ENCODE results near the gene CORO6.

The CORO6 gene

DNA sequence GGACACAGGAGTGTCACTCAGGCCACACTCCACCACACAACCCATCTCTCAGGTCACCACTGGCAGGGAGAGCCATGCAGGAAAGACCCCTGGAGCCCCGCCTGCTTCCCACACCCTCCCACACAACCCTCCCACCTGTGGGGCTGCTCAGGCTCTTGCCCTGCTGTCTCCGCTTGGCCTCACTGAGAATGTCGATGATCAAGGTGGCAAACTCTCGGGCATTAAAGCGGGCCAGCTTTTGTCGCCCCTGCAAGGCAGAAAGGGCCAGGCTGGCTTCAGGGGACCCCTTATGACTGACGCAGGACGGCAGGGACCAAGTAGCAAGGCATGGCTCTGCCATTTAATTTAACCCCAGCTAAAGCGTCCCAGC, 45.7 kb downstream of the CORO6 start:
- no peak for DNase-seq (ENCODE audit: low read depth)

DNA sequence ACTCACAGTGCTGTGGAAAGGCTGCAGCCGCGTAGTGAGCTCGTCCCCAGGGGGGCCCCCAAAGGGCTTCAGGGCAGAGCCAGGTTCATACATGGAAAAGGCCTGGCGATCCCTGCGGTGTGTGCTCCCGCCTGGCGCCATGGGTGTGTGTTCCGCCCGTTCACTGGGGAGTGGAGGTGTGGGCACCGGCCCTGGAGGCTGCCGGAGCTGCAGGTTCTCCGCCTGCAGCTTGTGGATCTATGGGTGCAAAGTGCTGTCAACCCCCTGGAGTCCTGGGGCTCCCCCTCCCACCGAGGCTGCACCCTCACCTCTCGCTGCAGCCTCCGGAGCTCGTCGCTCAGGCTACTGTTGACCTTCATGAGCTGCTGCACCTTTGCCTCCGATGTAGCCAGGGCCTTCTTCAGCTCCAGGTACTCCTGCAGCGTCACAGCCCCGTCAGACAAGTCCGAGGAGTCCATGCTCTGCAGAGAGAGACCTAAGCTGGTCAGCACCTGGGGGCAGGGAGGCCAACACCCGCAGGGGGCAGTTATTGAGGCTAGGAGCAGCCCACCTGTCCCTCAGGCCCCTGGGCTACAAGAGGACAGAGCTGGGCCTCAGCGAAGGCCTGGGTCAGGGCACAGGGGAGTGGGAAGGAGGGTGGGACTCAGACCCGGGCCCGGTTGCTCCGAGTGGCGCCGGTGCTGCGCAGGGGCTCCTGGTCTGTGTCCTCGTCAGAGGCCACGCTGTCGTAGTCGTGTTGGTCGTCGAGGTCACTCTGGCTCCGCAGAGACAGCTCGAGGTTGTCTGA, 46.3 kb downstream of the CORO6 start:
- no peak for DNase-seq (ENCODE audit: low read depth)

DNA sequence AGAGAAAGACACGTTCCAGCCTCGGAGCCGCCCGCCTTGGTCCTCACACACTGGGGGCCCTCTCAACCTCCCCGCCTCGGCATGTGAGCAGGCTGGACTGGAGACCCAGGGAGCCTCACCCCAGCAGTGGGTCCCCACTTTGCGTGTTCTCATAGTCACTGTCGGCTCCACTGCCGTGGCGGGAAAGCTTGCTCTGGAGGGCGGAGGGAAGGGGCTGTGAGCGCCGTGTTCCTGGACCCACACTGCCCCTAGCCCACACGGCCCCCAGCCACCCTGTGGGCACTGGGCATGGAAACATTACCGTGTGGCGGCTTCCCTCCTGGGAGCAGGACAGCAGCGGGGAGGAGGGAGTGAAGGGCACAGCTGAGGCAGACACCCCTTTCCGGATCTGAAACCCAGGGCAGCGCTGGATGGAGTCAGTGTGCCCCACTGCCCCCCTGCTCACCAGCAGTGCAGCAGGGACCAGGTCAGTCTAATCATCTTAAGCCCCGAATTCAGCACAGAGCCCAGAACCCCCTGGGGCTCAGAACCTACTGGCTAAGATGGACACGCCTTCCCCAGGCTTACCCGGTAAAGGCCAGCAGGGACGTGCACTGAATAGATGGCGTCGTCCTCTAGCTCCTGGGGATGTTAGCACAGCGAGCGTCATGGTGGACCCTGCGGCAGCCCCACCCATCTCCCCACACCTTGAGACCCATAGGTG, 47.0 kb downstream of the CORO6 start:
- no peak for DNase-seq (ENCODE audit: low read depth)

DNA sequence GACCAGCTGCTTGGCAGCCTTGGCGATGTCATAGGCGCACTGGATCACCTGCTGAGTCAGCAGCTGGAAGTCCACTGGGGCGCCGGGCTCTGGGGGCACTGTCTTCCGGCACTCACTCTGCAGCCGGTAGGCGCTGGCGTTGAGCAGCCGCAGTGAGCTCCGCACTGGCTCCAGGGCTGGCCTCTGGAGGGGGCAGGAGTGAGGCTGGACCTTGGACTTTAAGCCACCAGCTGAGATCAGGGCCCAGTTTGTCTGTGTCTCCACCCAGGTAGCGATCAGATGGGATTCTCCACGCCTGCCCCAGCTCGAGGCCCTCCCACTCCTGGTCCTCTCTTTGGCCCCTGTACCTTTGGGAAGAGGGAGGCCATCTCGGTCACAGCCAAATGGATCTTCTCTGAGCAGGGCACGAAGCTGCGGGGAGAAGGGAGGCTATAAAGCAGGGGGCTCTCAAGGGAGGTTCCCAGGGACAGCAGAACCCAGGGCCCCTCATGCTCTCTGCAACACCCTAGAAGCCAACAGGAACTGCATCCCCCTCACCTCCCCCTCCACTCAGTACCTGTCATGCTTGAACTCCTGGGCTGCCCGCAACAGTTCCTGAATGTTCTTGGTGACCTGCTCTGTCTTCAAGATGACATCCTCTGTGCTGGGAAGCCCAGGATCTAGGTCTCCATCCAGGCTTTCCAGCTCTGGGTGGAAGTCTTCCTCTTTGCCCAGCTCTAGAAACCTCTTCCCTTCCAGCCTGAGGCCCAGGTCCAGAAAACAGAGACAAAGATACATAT, 47.8 kb downstream of the CORO6 start:
- no peak for DNase-seq (ENCODE audit: low read depth)

DNA sequence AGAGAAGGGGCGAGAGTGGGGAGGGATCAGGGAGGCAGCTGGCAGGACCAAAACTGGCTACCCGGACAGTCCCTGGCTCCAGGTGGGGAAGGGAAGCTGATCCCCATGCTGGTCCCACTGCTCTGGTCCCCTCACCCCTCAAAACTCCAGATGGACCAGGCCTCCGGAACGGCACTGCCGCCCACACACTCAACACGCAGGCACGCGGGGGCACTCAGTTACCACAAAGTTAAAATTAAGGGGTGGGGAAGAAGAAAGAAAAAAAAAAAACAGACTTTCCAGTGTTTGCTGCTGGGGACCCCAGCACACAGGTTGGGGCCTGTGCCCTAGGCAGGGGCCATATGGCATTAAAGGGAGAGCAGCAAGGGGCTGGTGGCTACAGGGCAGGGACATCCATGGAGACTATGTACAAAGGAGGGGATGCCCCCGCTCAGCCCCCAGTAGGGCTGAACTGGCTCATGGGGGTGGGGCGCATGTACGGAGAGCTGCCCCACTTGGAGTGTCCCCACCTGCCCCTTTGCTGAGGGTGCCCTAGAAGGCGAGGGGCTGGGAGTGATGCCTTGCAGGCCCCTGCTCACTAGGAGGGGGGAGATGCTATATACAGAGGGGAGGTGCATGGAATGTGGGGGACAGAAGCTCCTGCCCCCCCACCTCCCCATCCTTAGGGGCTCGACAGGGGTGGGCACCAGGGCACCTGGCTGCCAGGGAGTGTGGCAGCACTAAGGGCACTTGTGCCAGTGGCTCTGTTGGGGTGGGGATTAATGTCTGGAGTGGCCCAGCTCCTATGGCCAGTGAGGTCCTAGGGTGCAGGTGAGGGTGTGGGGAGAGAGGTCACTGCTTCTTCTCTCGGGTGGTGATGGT, 48.6 kb downstream of the CORO6 start:
- no peak for DNase-seq (ENCODE audit: low read depth)

DNA sequence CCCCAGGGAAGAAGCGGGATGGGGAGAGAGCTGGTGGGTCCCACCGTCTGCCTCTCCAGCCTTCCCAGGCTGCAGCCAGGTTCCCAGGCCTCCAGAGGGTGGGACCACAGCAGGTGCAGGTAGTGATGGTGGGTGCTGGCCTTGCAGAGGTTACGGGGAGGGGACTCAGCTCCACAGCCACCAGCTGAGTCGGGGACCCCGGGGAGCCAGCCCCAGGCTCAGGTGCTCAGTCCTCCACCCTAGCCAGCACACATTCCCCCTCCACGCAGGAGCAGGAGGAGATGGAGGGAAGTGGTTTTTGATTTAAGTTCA, 49.2 kb downstream of the CORO6 start:
- DNase-seq (ENCODE audit: low read depth): no peak

DNA sequence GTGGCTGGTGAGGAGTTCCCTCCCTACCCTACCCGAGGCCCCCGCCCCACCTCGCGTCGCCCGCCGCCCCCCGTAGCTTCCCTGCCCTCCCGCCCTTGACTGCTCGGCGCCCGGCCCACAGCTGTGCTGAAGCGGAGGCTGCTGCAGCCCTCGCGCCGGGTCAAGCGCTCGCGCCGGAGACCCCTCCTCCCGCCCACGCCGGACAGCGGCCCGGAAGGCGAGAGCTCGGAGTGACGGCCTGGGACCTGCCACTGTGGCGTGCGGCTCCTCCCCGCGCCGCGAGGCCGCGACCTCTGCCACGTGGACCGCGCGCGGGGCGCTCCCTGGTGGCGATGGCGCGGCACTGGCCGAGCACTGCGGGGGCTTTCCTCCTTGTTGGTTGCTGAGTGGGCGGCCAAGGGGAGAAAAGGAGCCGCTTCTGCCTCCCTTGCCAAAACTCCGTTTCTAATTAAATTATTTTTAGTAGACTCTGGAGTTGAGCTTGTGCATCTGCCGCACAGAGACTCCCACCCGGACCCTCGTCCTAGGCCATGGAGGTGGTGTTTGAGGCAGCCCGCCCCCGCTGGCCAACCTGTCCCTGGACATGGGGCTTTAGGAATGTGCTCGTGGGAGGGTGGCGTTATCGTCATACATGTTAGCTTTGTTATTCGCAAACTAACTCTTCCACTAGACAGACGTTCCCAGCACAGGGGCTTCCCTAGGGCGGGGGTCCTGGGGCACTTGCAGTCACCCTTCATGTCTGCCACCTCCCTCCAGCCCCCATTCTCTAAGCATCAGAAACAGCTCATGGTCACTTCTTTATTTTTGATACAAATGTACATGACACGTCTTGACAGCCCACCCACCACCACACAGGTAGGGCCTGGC, 49.8 kb downstream of the CORO6 start:
- no peak for DNase-seq (ENCODE audit: low read depth)

DNA sequence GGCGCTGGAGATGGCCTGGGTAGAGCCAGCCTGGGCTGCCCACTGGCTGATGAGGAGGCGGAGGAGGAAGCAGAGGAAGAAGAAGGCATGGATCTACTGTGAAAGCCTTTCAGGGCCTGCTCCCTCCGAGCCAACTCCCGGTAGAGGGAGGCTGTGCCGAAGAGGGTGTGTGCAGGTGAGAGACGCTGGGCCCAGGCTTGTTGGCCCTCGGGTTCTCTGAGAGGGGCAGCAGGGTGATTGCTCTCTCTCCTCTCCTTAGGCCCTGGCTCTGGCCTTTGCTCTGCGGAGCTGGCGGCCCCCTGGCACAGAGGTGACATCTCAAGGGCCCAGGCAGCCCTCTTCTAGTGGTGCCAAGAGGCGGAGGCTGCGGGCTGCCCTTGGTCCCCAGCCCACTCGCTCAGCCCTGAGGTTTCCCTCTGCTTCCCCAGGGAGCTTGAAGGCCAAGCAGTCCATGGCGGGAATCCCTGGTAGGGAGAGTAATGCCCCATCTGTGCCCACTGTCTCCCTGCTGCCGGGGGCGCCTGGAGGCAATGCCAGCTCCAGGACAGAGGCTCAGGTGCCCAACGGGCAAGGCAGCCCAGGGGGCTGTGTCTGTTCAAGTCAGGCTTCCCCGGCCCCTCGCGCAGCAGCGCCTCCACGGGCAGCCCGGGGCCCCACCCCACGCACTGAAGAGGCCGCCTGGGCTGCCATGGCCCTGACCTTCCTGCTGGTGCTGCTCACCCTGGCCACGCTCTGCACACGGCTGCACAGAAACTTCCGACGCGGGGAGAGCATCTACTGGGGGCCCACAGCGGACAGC, 50.6 kb downstream of the CORO6 start:
- no peak for DNase-seq (ENCODE audit: low read depth)

DNA sequence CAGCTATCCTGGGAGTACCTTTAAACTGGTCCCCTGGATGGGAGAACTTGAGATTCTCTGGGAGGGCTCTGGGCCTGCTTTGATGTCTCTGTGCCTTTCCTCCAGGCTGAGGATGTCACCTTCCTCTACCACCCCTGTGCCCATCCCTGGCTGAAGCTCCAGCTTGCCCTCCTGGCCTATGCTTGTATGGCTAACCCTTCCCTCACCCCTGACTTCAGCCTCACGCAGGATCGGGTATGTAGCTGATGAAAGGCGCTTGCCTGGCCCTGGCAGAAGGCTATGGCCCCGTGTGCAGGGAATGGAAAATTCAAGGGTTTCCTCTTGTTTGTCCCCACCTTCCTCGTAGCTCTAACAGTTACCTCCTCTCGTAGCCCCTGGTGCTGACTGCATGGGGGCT, 51.2 kb downstream of the CORO6 start:
- DNase-seq (ENCODE audit: low read depth): no peak

DNA sequence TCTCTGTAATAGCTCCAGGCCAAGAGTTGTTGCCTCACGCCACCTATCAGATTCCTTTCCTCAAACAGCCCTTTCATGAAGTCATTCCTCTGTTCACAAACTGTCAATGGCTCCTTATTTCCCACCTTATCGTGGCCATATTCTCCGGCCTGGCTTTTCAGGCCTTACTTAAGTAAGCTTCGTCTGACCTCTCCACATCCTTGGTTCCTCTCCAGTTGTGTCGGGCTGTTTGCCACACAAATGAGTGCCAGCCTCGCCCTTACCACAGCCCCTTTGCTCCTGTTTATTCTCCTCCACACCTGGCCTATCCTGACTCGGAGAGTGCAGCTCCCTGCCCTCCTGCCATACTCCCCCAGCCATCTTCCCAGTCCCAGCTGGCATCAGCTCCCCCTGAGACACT, 52.2 kb downstream of the CORO6 start:
- no peak for DNase-seq (ENCODE audit: low read depth)

DNA sequence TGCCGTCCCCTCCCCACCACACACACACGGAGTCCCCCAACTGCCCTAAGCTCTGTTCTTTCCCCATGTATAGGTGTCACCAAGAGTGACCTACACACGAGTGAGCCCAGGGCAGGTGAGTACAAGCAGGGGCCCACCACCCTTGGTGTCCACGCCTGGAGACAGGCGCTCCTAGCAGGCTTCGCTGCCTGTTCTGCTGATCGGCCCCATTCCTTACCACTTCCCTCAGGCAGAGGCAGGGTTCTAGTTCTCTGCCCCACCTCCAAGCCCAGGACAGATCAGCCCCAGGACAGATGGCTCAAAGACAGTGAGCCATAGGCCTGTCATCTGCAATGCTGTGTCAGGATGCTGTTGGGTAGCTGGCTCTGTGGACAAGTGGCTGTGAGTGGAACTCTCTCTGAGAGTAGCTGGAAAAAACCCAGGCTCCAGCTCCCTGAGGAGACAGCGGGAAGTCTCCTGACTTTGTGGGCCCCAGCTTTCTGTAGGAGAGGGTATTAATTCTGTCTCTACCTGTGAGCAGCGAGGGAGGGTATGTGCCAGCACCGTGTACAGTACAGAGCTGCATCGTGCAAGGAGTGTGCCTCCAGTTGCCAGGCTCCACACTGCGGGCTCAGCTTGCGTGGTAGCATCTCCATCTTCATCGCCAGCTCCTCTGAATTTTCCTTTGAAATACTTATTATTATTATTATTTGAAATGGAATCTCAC, 53.3 kb downstream of the CORO6 start:
- no peak for DNase-seq (ENCODE audit: low read depth)

DNA sequence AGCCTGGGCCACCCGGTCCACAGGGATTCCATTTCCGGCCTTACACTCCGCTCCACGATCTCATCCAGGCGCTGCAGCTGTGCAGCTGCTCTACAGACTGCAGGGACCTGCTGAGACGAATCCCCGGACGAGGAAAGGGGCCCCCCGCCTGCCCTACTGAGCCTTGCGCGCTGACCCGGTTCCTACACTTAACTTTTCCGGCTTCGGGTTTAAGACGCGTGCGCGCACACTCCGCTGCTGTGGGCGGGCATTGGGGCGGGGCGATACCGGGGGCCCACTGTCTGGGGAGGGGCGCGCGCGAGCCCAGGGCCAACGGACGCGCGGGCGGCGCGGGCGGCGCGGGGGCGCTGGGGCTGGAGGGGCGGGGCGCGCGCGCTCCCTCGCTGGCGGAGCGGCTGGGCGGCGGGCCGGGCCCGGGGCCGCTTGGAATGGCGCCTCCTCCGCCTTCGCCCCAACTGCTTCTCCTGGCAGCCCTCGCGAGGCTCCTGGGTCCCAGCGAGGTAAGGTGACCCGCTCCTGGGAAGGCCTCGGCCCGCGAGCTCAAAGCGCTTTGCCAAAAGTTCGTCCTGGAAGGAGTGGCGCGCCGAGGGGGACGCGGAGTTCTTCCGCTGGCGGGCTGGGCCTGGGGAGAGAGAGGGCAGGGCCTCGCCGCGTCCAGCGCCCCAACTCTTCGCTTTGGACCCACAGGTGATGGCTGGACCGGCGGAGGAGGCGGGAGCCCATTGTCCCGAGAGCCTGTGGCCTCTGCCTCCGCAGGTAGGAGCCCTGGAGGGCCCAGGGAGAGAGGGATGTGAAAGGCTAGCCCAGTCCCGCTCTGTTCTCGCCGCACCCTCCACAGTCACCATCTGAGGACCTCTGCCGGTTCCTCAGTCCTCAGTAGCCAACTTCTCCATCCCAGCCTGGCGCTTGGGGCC, 54.1 kb downstream of the CORO6 start, which contains the start of gene TP53I13:
TP53I13 (plus strand) TSS at position 371 of the 914 bp plus-strand sequence; CDS start at position 429, 58 bp downstream.
- peak; percentile 91 for DNase-seq (ENCODE audit: low read depth)

DNA sequence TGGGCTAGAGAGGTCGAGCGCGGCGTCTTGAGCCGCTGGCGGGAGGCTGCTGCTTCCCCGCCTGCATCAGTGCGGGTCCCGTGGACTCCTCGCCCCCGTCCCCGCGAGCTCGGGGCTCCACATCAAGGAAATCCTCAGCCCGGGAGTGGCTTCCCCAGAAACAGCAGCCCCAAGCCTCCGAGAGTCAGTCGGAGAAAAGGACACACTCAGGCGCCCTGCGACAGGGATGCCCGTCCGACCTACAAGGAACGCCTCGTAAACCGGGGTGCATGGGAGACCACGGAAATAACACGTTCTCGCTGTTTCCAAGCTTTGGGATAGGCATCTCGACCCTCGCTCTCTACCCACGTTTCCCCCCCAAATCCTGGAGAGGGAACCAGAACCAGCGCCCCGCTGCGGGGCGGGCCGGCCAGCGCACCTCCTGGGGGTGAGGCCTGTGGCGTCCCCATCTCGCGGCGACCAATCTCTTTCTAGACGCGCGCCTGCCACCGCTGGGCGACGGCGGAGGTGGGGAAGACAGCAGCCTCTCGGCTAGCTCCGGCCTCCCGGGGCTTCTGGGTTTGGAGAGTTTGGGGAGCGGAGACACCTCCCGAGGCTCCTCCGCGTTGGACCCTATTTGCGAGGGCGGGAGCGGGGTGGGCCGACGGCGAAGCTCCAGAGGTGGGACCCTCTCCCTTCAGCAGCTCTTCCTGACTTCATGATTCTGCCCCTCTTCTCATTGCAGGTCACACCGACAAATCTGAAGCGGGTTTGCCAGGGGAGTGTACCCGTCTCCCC, 55.0 kb downstream of the CORO6 start:
- peak; percentile 63 for DNase-seq (ENCODE audit: low read depth)

DNA sequence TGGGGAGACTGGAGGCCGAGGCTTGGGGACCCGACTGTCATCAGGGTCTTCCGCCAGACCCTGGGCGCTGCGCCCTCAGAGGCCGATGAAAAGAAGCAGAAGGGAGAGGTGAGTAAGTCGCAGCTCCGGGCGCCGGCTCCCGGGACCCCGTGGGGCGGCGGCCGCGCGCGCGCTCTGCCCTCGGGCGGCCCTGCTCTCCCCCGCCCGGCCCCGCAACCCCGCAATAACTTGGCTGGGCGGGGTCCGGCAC, 55.5 kb downstream of the CORO6 start:
- no peak for DNase-seq (ENCODE audit: low read depth)

DNA sequence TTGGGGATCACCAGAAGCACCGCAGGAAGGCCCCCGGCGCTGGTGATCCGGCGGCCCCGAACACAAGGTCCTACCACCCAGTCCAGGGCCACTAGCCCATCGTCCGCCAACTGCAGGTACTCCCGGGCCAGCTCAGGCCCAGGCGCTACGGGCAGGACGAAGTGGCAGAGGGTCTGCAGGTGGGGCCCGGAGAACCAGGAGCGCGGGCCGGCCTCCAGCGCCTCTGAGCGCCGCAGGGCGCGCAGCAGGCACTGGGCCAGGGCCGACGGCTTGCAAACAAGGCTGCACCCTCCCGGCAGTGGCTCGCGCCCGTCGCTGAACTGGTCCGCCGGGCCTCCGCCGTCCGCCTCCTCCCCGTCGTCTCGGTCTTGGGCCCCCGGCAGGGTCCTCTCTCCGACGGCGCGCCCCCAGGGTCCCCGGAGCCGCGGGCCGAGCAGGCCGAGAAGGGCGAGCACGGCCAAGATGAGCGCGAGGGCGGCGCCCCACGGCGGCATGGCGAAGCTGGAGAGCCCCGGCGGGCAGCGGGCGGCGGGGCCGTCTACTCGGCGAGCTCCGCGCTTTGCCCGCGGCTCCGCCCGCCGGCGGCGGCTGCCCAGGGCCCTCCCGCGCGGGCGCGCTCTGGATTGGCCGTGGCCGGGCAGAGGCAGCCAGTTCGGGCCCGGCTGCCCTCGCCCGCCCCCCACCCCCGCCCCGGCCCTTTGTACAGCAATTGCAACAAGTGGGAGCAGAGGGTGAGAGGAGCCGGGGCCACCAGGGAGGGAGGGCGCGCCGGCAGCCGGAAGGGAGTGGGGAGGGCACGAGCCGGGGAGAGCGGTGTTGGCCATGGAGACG, 56.0 kb downstream of the CORO6 start, which contains the start of gene ABHD15:
ABHD15 (minus strand) TSS at position 565 of the 831 bp plus-strand sequence; CDS start at position 494, 71 bp downstream.
- no peak for DNase-seq (ENCODE audit: low read depth)

DNA sequence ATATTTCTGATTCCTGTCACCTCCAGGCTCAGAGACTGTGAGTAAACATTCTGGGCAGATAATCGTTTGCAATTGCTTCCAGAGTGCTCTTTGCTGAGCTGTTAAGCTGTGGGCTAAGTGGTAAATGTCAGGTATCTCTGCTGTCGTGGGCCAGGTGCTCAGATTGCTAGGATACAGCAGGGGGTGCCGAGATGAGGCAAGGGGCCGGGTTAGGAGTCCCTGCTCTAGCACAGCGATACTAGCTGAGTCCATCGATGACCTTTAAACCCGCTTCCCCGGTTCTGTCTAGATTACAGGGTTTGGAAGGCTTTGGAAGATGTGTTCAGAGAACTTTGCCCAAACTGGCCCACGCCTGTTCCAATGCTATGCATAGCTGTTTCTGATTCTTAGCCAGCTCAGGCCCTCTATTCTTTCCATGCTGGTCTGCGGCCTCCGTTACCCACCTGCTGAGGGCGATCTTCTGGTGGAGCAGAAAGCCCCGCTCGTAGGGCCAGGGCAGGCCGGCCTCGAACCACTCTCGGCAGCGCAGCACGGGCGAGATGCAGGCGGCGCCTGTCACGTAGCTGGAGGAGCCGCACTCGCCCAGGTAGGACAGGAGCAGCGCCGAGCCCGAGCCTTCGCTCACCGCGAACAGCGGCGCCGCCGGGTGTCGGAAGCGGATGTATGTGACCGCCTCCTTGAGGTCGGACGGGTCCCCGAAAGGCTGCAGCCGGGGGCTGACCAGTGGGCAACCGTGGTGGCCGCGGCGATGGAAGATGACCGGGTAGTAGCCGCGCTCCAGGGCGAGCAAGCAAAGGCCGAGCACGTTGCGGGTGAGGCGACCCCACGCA, 56.9 kb downstream of the CORO6 start:
- DNase-seq (ENCODE audit: low read depth): no peak

All from activated T-cell treated with anti-CD3 and anti-CD28 coated beads for 1 hour (primary cell).